Endothelial cell of umbilical vein (primary cell): ENCODE measurements around the gene EFR3B.

Experiments used
- EZH2 ChIP-seq: IDR thresholded peaks from 2 replicates; pipeline ENCODE4 v1.6.1; 2012; ENCODE audit warnings: borderline replicate concordance, low read depth, mild to moderate bottlenecking, moderate library complexity, low read length, inconsistent platforms; ENCODE audit not compliant: severe bottlenecking
- FOS ChIP-seq: IDR thresholded peaks from 2 replicates; pipeline ENCODE4 v1.6.1; 2011; ENCODE audit warnings: mild to moderate bottlenecking, low read length, moderate library complexity, borderline replicate concordance; ENCODE audit not compliant: insufficient read depth
- GATA2 ChIP-seq: IDR thresholded peaks from 2 replicates; pipeline ENCODE4 v1.7.0; 2011; ENCODE audit warnings: low read depth, mild to moderate bottlenecking, moderate library complexity, mixed read lengths, low read length; ENCODE audit not compliant: insufficient read length, insufficient read depth
- JUN ChIP-seq: IDR thresholded peaks from 2 replicates; pipeline ENCODE4 v1.6.1; 2011; ENCODE audit warnings: borderline replicate concordance, low read depth; ENCODE audit not compliant: insufficient read length, insufficient read depth
- POLR2A ChIP-seq: IDR thresholded peaks from 2 replicates; pipeline ENCODE4 v1.6.1; 2012; ENCODE audit warnings: low read depth, mild to moderate bottlenecking, control low read depth, low read length
- POLR2AphosphoS5 ChIP-seq: IDR thresholded peaks from 2 replicates; pipeline ENCODE4 v1.6.1; 2012; ENCODE audit warnings: low read depth, mild to moderate bottlenecking, control low read depth, low read length, moderate library complexity; ENCODE audit not compliant: insufficient read depth
- TF ChIP-seq, protein P1 (sequence below), 2 donors: IDR thresholded peaks; 1 replicate in 1 of 2; 2 replicates in 1 of 2; pipeline ENCODE4 v1.5.1; 2011; ENCODE audit warnings: low read length in 2 of 2, mild to moderate bottlenecking in 2 of 2, moderate library complexity in 2 of 2, control low read depth in 1 of 2, inconsistent platforms in 1 of 2, low read depth in 1 of 2; ENCODE audit not compliant: insufficient read depth in 1 of 2; ENCODE audit errors: extremely low read depth in 1 of 2
- TF ChIP-seq, protein P2 (sequence below): IDR thresholded peaks from 2 replicates; pipeline ENCODE4 v1.6.1; 2011; ENCODE audit not compliant: insufficient read depth, insufficient read length

DNA sequence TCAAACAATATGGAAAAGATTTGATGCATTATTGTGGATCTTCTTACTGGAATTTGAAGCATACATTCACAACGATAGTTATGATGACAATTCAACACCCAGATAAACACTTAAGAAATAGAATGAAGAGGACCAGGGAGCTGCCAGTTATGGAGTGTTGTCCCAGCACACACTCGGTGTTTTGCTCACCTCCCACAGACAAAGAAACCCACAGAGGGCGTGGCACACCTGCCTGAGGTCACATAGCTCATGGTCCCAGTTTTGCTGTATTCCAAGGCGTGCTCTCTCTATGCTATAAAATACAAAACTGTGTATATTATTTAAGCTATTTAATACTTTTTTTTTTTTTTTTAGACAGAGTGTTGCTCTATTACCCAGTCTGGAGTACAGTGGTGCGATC is 31.1 kb downstream of the EFR3B start:
- TF ChIP-seq EZH2 (no peak), GATA2 (no peak), POLR2A (no peak), POLR2AphosphoS5 (no peak), FOS (no peak), JUN (no peak)
- TF ChIP-seq, protein P1, sequence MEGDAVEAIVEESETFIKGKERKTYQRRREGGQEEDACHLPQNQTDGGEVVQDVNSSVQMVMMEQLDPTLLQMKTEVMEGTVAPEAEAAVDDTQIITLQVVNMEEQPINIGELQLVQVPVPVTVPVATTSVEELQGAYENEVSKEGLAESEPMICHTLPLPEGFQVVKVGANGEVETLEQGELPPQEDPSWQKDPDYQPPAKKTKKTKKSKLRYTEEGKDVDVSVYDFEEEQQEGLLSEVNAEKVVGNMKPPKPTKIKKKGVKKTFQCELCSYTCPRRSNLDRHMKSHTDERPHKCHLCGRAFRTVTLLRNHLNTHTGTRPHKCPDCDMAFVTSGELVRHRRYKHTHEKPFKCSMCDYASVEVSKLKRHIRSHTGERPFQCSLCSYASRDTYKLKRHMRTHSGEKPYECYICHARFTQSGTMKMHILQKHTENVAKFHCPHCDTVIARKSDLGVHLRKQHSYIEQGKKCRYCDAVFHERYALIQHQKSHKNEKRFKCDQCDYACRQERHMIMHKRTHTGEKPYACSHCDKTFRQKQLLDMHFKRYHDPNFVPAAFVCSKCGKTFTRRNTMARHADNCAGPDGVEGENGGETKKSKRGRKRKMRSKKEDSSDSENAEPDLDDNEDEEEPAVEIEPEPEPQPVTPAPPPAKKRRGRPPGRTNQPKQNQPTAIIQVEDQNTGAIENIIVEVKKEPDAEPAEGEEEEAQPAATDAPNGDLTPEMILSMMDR (IDR thresholded peaks at IDR 0.05; ENCODE audit: extremely low read depth in 1 of 2, insufficient read depth in 1 of 2, low read depth in 1 of 2, low read length in 2 of 2): no peak
- TF ChIP-seq, protein P2, sequence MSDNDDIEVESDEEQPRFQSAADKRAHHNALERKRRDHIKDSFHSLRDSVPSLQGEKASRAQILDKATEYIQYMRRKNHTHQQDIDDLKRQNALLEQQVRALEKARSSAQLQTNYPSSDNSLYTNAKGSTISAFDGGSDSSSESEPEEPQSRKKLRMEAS: no peak
